HepG2 (cell line): Measurements from ENCODE around the gene HAT1. TPM values are rescaled to one million over a fixed set of nuclear protein-coding genes. Genes with fewer than 3 reads are reported as not detected.

ENCODE experiments used
- BRCA1 ChIP-seq: sonication (generic); formaldehyde crosslinking; IDR thresholded peaks from 2 replicates; pipeline ENCODE4 v1.4.0; 2020; ENCODE audit warnings: missing genetic modification reagents
- KDM3A ChIP-seq: IDR thresholded peaks from 2 replicates; pipeline ENCODE4 v1.6.1; 2018; ENCODE audit warnings: low read depth, missing compliant biosample characterization
- KMT2A ChIP-seq: sonication (generic); formaldehyde crosslinking; IDR thresholded peaks from 2 replicates; pipeline ENCODE4 v1.4.0; 2020; ENCODE audit warnings: missing genetic modification reagents
- MAFK ChIP-seq, 2 experiments: IDR thresholded peaks in 1 of 2; conservative IDR thresholded peaks in 1 of 2; 2 replicates each; pipeline ENCODE4 v1.6.1; 2011; ENCODE audit warnings: improper control_type of control experiment in 2 of 2, low read length in 2 of 2
- ZKSCAN5 ChIP-seq: sonication (generic); formaldehyde crosslinking; IDR thresholded peaks from 2 replicates; pipeline ENCODE4 v1.5.1; 2020; ENCODE audit warnings: mild to moderate bottlenecking, missing genetic modification reagents
- ZNF317 ChIP-seq: sonication (generic); formaldehyde crosslinking; IDR thresholded peaks from 2 replicates; pipeline ENCODE4 v1.5.0; 2020; ENCODE audit warnings: mild to moderate bottlenecking, missing genetic modification reagents
- ZNF496 ChIP-seq: sonication (generic); formaldehyde crosslinking; IDR thresholded peaks from 2 replicates; pipeline ENCODE4 v1.8.1; 2023; ENCODE audit warnings: mild to moderate bottlenecking, moderate library complexity, missing genetic modification reagents; ENCODE audit not compliant: insufficient replicate concordance
- polyA plus RNA-seq, 8 experiments: library from polyadenylated mRNA; depleted of rRNA in 3 of 8; stranded (reverse) in 7 of 8; unstranded in 1 of 8; fragments of >200 nt; fragmentation: Illumina TruSeq in 4 of 8; extraction: Trizol in 4 of 8; gene quantifications; 2 replicates each; pipeline versions ENCODE4 v1.2.1 to v1.2.3, GENCODE V29; 2011 to 2016; ENCODE audit warnings: low read depth in 4 of 8, missing spikeins in 1 of 8, mixed read lengths in 1 of 8; ENCODE audit not compliant: insufficient read depth in 1 of 8
- total RNA-seq, 5 experiments: library from RNA; depleted of rRNA; stranded (reverse); fragments of >200 nt; fragmentation: Illumina TruSeq; extraction: Trizol; gene quantifications; 2 replicates each; pipeline ENCODE4 v1.2.3, GENCODE V29; 2016; ENCODE audit warnings: low read depth in 1 of 5
- TF ChIP-seq, protein P1 (sequence below): sonication (generic); formaldehyde crosslinking; IDR thresholded peaks from 2 replicates; pipeline ENCODE4 v1.5.1; 2020; ENCODE audit warnings: mild to moderate bottlenecking, missing genetic modification reagents, moderate library complexity
- TF ChIP-seq, protein P2 (sequence below): sonication (generic); formaldehyde crosslinking; IDR thresholded peaks from 2 replicates; pipeline ENCODE4 v1.4.0; 2020; ENCODE audit warnings: low read depth, missing genetic modification reagents
- TF ChIP-seq, protein P3 (sequence below): IDR thresholded peaks from 2 replicates; pipeline ENCODE4 v1.6.1; 2016
- TF ChIP-seq, protein P4 (sequence below): sonication (generic); formaldehyde crosslinking; IDR thresholded peaks from 2 replicates; pipeline ENCODE4 v1.8.0; 2022; ENCODE audit warnings: mild to moderate bottlenecking, missing genetic modification reagents; ENCODE audit not compliant: insufficient replicate concordance
- TF ChIP-seq, protein P5 (sequence below): fragments of 450-650 bp; IDR thresholded peaks from 2 replicates; pipeline ENCODE4 v1.6.1; 2016
- TF ChIP-seq, protein P6 (sequence below): sonication (generic); formaldehyde crosslinking; IDR thresholded peaks from 2 replicates; pipeline ENCODE4 v1.4.0; 2020; ENCODE audit warnings: missing genetic modification reagents, mild to moderate bottlenecking, borderline replicate concordance

Gene HAT1
- total and polyA plus RNA-seq, 2 of the 13 experiments (the other 11 are each of a cell fraction or from before 2014, with no cell fraction given), result 45.4 to 119 TPM

DNA sequence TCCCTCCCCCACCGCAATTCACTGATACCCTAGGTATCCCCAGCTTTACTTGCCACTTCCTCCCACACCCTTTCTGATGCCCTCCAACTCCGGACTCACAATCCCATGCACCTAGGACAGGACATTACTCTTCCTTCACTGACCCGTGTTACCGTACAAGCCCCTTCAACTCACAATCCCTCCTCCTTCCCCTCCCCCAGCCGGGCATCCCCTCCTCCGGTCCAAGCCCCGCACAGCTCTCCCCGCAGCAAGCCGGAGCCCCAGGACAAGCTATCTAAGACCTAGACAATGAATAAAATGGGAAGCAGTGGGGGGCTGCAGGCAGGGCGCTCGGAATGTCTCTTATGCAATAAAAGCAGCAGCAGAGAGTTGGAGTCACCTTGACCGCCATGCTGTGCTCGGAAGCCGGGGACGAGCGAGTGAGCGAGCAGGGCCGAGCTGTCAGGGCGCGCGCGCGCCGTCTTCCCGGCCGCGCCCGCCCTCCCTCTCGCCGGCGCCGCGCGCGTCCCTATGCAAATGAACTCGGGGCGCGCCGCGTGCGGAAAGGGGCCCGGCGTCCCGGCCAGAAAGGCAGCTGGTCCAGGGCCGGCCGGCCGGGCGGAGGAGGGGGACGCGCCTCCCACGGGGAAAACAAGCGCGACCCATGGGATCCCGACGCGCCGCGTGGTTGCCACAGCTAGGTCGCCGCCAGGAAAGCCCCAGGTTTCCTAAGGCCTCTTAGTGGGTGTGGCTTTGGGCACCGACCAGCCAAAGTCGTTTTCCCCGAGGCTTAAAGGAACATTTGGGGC, 28.2 kb upstream of the HAT1 start, which contains the start of gene SLC25A12 (continued):
- no peak for TF ChIP-seq MAFK (conservative IDR thresholded peaks at IDR 0.05 in 1 of 2, IDR thresholded peaks at IDR 0.05 in 1 of 2; ENCODE audit: low read length in 2 of 2)
- TF ChIP-seq BRCA1 (CRISPR knock-in tag), result 0 out of 2 replicates have a peak, but pooled peaks have one; percentile 13
- TF ChIP-seq, protein P1, sequence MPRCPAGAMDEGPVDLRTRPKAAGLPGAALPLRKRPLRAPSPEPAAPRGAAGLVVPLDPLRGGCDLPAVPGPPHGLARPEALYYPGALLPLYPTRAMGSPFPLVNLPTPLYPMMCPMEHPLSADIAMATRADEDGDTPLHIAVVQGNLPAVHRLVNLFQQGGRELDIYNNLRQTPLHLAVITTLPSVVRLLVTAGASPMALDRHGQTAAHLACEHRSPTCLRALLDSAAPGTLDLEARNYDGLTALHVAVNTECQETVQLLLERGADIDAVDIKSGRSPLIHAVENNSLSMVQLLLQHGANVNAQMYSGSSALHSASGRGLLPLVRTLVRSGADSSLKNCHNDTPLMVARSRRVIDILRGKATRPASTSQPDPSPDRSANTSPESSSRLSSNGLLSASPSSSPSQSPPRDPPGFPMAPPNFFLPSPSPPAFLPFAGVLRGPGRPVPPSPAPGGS (CRISPR knock-in tag), result peak; percentile 76; the same call in 1 of the 2 replicates
- peak; percentile 57; the same call in 1 of the 2 replicates for TF ChIP-seq ZNF317 (CRISPR knock-in tag)
- TF ChIP-seq, protein P2, sequence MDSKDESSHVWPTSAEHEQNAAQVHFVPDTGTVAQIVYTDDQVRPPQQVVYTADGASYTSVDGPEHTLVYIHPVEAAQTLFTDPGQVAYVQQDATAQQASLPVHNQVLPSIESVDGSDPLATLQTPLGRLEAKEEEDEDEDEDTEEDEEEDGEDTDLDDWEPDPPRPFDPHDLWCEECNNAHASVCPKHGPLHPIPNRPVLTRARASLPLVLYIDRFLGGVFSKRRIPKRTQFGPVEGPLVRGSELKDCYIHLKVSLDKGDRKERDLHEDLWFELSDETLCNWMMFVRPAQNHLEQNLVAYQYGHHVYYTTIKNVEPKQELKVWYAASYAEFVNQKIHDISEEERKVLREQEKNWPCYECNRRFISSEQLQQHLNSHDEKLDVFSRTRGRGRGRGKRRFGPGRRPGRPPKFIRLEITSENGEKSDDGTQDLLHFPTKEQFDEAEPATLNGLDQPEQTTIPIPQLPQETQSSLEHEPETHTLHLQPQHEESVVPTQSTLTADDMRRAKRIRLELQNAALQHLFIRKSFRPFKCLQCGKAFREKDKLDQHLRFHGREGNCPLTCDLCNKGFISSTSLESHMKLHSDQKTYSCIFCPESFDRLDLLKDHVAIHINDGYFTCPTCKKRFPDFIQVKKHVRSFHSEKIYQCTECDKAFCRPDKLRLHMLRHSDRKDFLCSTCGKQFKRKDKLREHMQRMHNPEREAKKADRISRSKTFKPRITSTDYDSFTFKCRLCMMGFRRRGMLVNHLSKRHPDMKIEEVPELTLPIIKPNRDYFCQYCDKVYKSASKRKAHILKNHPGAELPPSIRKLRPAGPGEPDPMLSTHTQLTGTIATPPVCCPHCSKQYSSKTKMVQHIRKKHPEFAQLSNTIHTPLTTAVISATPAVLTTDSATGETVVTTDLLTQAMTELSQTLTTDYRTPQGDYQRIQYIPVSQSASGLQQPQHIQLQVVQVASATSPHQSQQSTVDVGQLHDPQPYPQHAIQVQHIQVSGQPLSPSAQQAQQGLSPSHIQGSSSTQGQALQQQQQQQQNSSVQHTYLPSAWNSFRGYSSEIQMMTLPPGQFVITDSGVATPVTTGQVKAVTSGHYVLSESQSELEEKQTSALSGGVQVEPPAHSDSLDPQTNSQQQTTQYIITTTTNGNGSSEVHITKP (CRISPR knock-in tag), result no peak
- TF ChIP-seq, protein P3, sequence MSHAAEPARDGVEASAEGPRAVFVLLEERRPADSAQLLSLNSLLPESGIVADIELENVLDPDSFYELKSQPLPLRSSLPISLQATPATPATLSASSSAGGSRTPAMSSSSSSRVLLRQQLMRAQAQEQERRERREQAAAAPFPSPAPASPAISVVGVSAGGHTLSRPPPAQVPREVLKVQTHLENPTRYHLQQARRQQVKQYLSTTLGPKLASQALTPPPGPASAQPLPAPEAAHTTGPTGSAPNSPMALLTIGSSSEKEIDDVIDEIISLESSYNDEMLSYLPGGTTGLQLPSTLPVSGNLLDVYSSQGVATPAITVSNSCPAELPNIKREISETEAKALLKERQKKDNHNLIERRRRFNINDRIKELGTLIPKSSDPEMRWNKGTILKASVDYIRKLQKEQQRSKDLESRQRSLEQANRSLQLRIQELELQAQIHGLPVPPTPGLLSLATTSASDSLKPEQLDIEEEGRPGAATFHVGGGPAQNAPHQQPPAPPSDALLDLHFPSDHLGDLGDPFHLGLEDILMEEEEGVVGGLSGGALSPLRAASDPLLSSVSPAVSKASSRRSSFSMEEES (CRISPR knock-in tag), result no peak; the same call in 1 of the 2 replicates
- TF ChIP-seq, protein P4, sequence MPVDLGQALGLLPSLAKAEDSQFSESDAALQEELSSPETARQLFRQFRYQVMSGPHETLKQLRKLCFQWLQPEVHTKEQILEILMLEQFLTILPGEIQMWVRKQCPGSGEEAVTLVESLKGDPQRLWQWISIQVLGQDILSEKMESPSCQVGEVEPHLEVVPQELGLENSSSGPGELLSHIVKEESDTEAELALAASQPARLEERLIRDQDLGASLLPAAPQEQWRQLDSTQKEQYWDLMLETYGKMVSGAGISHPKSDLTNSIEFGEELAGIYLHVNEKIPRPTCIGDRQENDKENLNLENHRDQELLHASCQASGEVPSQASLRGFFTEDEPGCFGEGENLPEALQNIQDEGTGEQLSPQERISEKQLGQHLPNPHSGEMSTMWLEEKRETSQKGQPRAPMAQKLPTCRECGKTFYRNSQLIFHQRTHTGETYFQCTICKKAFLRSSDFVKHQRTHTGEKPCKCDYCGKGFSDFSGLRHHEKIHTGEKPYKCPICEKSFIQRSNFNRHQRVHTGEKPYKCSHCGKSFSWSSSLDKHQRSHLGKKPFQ (CRISPR knock-in tag), result peak; percentile 31
- TF ChIP-seq ZNF496 (CRISPR knock-in tag), result no peak
- TF ChIP-seq, protein P5, sequence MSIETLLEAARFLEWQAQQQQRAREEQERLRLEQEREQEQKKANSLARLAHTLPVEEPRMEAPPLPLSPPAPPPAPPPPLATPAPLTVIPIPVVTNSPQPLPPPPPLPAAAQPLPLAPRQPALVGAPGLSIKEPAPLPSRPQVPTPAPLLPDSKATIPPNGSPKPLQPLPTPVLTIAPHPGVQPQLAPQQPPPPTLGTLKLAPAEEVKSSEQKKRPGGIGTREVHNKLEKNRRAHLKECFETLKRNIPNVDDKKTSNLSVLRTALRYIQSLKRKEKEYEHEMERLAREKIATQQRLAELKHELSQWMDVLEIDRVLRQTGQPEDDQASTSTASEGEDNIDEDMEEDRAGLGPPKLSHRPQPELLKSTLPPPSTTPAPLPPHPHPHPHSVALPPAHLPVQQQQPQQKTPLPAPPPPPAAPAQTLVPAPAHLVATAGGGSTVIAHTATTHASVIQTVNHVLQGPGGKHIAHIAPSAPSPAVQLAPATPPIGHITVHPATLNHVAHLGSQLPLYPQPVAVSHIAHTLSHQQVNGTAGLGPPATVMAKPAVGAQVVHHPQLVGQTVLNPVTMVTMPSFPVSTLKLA, result no peak
- TF ChIP-seq KDM3A (CRISPR knock-in tag), result no peak
- no peak for TF ChIP-seq ZKSCAN5 (CRISPR knock-in tag)
- TF ChIP-seq, protein P6, sequence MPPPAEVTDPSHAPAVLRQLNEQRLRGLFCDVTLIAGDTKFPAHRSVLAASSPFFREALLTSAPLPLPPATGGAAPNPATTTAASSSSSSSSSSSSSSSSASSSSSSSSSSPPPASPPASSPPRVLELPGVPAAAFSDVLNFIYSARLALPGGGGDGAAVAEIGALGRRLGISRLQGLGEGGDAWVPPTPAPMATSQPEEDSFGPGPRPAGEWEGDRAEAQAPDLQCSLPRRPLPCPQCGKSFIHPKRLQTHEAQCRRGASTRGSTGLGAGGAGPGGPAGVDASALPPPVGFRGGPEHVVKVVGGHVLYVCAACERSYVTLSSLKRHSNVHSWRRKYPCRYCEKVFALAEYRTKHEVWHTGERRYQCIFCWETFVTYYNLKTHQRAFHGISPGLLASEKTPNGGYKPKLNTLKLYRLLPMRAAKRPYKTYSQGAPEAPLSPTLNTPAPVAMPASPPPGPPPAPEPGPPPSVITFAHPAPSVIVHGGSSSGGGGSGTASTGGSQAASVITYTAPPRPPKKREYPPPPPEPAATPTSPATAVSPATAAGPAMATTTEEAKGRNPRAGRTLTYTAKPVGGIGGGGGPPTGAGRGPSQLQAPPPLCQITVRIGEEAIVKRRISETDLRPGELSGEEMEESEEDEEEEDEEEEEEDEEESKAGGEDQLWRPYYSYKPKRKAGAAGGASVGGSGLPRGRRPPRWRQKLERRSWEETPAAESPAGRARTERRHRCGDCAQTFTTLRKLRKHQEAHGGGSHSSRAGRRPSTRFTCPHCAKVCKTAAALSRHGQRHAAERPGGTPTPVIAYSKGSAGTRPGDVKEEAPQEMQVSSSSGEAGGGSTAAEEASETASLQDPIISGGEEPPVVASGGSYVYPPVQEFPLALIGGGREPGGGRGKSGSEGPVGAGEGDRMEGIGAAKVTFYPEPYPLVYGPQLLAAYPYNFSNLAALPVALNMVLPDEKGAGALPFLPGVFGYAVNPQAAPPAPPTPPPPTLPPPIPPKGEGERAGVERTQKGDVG (CRISPR knock-in tag), result no peak
- TF ChIP-seq KMT2A (CRISPR knock-in tag), result peak; percentile 2; the same call in 1 of the 2 replicates
